GM04504 (cell line): Measurements from ENCODE around the gene STK38.

Experiments
- DNase-seq: peaks from one replicate; pipeline ENCODE4 v3.0.0-alpha.2; 2012; ENCODE audit warnings: low read depth

Gene STK38

GRCh38 chr6:36563928-36564284 is 16.6 kb upstream of the STK38 start:
- no peak for DNase-seq

GRCh38 chr6:36563237-36563927 is 16.1 kb upstream of the STK38 start:
- no peak for DNase-seq

- DNase-seq: no peak
Measured at GRCh38 chr6:36560822-36561221, 13.5 kb upstream of the STK38 start.

GRCh38 chr6:36559011-36559793 is 11.9 kb upstream of the STK38 start:
- DNase-seq: no peak

- DNase-seq: no peak
Measured at GRCh38 chr6:36556281-36556680, 9.0 kb upstream of the STK38 start.

GRCh38 chr6:36555750-36556252 is 8.5 kb upstream of the STK38 start:
- no peak for DNase-seq

GRCh38 chr6:36550473-36551000 is 3.3 kb upstream of the STK38 start:
- no peak for DNase-seq

- no peak for DNase-seq
Measured at GRCh38 chr6:36548401-36548743, 1.1 kb upstream of the STK38 start.

GRCh38 chr6:36547646-36548400 is 544 bp upstream of the STK38 start:
- DNase-seq: no peak

GRCh38 chr6:36546308-36546919 is 865 bp downstream of the STK38 start:
- DNase-seq: no peak

GRCh38 chr6:36545767-36546307 is 1.4 kb downstream of the STK38 start:
- no peak for DNase-seq

GRCh38 chr6:36544228-36544627 is 3.1 kb downstream of the STK38 start:
- peak; percentile 52 for DNase-seq

GRCh38 chr6:36542041-36542440 is 5.2 kb downstream of the STK38 start:
- DNase-seq: no peak

GRCh38 chr6:36539814-36540568 is 7.3 kb downstream of the STK38 start:
- DNase-seq: no peak

- DNase-seq: no peak
Measured at GRCh38 chr6:36536873-36537547, 10.3 kb downstream of the STK38 start.

- no peak for DNase-seq
Measured at GRCh38 chr6:36533321-36533720, 14.0 kb downstream of the STK38 start.

GRCh38 chr6:36526066-36526465 is 21.2 kb downstream of the STK38 start:
- DNase-seq: no peak

- no peak for DNase-seq
Measured at GRCh38 chr6:36525346-36525745, 21.9 kb downstream of the STK38 start.

- no peak for DNase-seq
Measured at GRCh38 chr6:36524871-36525270, 22.4 kb downstream of the STK38 start.

GRCh38 chr6:36523936-36524499 is 23.3 kb downstream of the STK38 start:
- no peak for DNase-seq
